ENCODE measurements around the gene FOXC2. TPM values are rescaled to one million over a fixed set of nuclear protein-coding genes. Genes with fewer than 3 reads are reported as not detected.

Gene FOXC2
- total and polyA plus RNA-seq, 2 donors (not counting 1 experiment from before 2014, with no cell fraction given), result 0.50 to 1.1 TPM

DNA sequence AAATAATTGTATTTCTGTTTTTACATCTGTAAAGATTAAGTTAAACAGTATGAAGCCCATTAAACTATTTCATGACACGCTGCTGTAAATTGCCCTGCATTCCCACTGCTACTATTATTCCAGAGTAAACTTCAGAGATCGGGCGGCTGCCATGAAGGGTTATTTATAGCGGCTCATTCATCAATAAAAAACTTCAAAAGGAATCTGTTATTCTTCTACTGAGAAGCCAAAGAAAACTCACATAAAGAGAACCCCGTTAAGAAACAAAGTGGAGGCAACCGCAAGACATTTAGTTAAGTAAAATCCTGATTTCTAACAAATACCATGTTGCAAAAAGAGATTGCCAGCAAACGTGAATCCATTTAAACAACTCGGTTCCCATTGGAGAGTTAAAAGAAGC is 28.1 kb downstream of the FOXC2 start:
- H3K27ac ChIP-seq (ENCODE audit: insufficient read depth, low read length), result no peak overlapping the region
- peaks cover 18% of the 10 kb centered on the region for H3K4me1 ChIP-seq (ENCODE audit: control insufficient read depth, extremely low read depth, insufficient read depth, low read length)
- H3K9me3 ChIP-seq (ENCODE audit: control insufficient read depth, insufficient read depth, low read depth, low read length), result no peaks in the 10 kb centered on the region
- H2AFZ ChIP-seq (ENCODE audit: low read length), result no peak overlapping the region
- no peaks in the 10 kb centered on the region for H3K27me3 ChIP-seq (ENCODE audit: control insufficient read depth, insufficient read depth, low read length)
- H3K4me2 ChIP-seq (ENCODE audit: extremely low read depth, insufficient read depth, low read length), result peak overlapping the region; percentile 9
- TF ChIP-seq EZH2 (IDR thresholded peaks at IDR 0.05; ENCODE audit: low read length, missing control alignments), result no peak
- TF ChIP-seq, protein P1, sequence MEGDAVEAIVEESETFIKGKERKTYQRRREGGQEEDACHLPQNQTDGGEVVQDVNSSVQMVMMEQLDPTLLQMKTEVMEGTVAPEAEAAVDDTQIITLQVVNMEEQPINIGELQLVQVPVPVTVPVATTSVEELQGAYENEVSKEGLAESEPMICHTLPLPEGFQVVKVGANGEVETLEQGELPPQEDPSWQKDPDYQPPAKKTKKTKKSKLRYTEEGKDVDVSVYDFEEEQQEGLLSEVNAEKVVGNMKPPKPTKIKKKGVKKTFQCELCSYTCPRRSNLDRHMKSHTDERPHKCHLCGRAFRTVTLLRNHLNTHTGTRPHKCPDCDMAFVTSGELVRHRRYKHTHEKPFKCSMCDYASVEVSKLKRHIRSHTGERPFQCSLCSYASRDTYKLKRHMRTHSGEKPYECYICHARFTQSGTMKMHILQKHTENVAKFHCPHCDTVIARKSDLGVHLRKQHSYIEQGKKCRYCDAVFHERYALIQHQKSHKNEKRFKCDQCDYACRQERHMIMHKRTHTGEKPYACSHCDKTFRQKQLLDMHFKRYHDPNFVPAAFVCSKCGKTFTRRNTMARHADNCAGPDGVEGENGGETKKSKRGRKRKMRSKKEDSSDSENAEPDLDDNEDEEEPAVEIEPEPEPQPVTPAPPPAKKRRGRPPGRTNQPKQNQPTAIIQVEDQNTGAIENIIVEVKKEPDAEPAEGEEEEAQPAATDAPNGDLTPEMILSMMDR (conservative IDR thresholded peaks at IDR 0.05 in 1 of 2, IDR thresholded peaks at IDR 0.05 in 1 of 2; ENCODE audit: low read depth in 1 of 2, low read length in 2 of 2), result no peak
- no peaks in the 10 kb centered on the region for H4K20me1 ChIP-seq (ENCODE audit: control insufficient read depth, extremely low read depth, insufficient read depth, low read length)
- no peaks in the 10 kb centered on the region for H3K36me3 ChIP-seq (ENCODE audit: control insufficient read depth, insufficient read depth, low read length)
- DNase-seq (ENCODE audit: low read depth in 2 of 2), result peak; percentile 39 to 78
- no peak overlapping the region for H3K4me3 ChIP-seq (replicated peaks in 1 of 4; ENCODE audit: control extremely low read depth in 1 of 4, insufficient read depth in 1 of 4, low read depth in 3 of 4, low read length in 4 of 4)
- no peaks in the 10 kb centered on the region for H3K79me2 ChIP-seq (ENCODE audit: control insufficient read depth, insufficient read depth, low read length)
- no peak overlapping the region for H3K9ac ChIP-seq (ENCODE audit: insufficient read depth, low read length)

DNA sequence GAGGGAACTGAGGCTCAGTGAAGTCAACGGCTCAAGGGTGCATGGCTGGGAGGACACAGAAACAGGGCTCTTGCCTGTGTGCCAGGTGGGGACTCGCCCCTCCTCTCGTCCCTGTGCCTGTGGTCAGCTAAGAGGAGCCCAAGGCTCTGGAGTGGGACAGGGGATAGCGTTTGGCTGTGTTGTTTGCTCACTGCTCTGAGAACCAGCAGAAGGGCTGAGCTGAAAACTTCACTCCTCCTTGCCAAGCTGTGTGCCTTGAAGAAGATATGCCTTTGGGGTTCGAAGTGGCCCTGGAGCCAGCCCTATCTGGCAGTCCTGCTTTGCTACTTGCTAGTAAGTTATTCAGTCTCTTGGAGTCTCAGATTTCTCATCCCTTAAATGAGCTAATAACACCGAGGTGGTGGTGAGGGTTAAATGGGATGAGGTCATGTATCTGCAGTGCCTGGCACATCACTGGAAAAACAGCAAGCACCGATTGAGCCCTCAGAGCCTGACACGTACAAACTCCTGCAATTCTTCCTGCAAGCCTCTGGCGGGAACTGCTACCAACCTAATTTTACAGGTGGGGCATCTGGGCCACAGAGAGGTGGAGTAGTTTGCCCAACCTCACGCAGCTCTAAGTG is 29.5 kb downstream of the FOXC2 start:
- no peak overlapping the region for H3K4me2 ChIP-seq (ENCODE audit: extremely low read depth, insufficient read depth, low read length)
- H3K27ac ChIP-seq (ENCODE audit: insufficient read depth, low read length), result no peak overlapping the region
- no peaks in the 10 kb centered on the region for H3K27me3 ChIP-seq (ENCODE audit: control insufficient read depth, insufficient read depth, low read length)
- peak in 1 of 2 donors; percentile 67 for DNase-seq (ENCODE audit: low read depth in 2 of 2)
- no peaks in the 10 kb centered on the region for H3K9me3 ChIP-seq (ENCODE audit: control insufficient read depth, insufficient read depth, low read depth, low read length)
- no peaks in the 10 kb centered on the region for H3K36me3 ChIP-seq (ENCODE audit: control insufficient read depth, insufficient read depth, low read length)
- no peaks in the 10 kb centered on the region for H3K79me2 ChIP-seq (ENCODE audit: control insufficient read depth, insufficient read depth, low read length)
- no peak overlapping the region for H3K9ac ChIP-seq (ENCODE audit: insufficient read depth, low read length)
- H4K20me1 ChIP-seq (ENCODE audit: control insufficient read depth, extremely low read depth, insufficient read depth, low read length), result no peaks in the 10 kb centered on the region
- TF ChIP-seq EZH2 (IDR thresholded peaks at IDR 0.05; ENCODE audit: low read length, missing control alignments), result no peak
- TF ChIP-seq, protein P1 (conservative IDR thresholded peaks at IDR 0.05 in 1 of 2, IDR thresholded peaks at IDR 0.05 in 1 of 2; ENCODE audit: low read depth in 1 of 2, low read length in 2 of 2), result no peak
- H3K4me3 ChIP-seq (replicated peaks in 1 of 4; ENCODE audit: control extremely low read depth in 1 of 4, insufficient read depth in 1 of 4, low read depth in 3 of 4, low read length in 4 of 4), result no peak overlapping the region
- H3K4me1 ChIP-seq (ENCODE audit: control insufficient read depth, extremely low read depth, insufficient read depth, low read length), result peaks cover 5% of the 10 kb centered on the region
- no peak overlapping the region for H2AFZ ChIP-seq (ENCODE audit: low read length)

DNA sequence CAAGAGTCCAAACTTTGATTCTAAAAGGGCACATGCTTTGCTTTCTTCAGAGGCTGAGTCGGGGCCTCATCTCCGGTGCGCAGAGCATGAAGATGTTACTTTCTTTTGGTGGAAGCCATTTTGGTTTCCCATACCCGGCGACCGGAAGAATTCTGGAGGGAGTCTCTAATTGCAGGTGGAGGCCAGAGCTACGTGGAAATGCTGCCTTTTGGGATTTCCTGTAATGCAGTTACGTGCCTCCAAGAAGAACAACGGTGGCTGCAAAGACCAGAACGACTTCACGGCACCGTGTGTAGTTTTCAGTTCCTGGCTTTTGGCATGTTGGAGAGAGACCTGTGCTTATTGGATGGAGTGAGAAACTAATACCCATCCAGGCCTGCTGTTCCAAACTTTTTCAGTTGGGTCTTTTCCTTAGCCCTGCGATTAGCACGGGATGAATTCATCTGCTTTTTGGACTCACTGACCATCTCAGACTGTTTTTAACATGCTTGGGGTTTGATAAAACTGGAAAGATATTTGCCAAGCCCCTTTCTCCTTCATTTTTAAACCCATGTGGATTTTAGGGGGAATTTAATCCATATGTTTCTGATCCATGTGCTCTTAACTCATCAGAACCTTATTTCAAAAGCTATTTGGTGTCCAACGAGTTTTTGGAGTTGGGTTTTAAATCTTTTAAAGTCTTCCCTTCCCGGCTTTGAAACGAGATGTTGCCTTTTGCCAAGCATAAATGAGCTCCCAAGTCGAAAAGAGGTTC is 30.7 kb downstream of the FOXC2 start:
- no peak overlapping the region for H2AFZ ChIP-seq (ENCODE audit: low read length)
- H3K4me2 ChIP-seq (ENCODE audit: extremely low read depth, insufficient read depth, low read length), result no peak overlapping the region
- H3K9me3 ChIP-seq (ENCODE audit: control insufficient read depth, insufficient read depth, low read depth, low read length), result no peaks in the 10 kb centered on the region
- no peaks in the 10 kb centered on the region for H4K20me1 ChIP-seq (ENCODE audit: control insufficient read depth, extremely low read depth, insufficient read depth, low read length)
- no peaks in the 10 kb centered on the region for H3K36me3 ChIP-seq (ENCODE audit: control insufficient read depth, insufficient read depth, low read length)
- DNase-seq (ENCODE audit: low read depth in 2 of 2), result no peak
- H3K79me2 ChIP-seq (ENCODE audit: control insufficient read depth, insufficient read depth, low read length), result no peaks in the 10 kb centered on the region
- peaks cover 5% of the 10 kb centered on the region for H3K4me1 ChIP-seq (ENCODE audit: control insufficient read depth, extremely low read depth, insufficient read depth, low read length)
- H3K9ac ChIP-seq (ENCODE audit: insufficient read depth, low read length), result no peak overlapping the region
- no peak overlapping the region for H3K4me3 ChIP-seq (replicated peaks in 1 of 4; ENCODE audit: control extremely low read depth in 1 of 4, insufficient read depth in 1 of 4, low read depth in 3 of 4, low read length in 4 of 4)
- no peaks in the 10 kb centered on the region for H3K27me3 ChIP-seq (ENCODE audit: control insufficient read depth, insufficient read depth, low read length)
- no peak for TF ChIP-seq EZH2 (IDR thresholded peaks at IDR 0.05; ENCODE audit: low read length, missing control alignments)
- TF ChIP-seq, protein P1 (conservative IDR thresholded peaks at IDR 0.05 in 1 of 2, IDR thresholded peaks at IDR 0.05 in 1 of 2; ENCODE audit: low read depth in 1 of 2, low read length in 2 of 2), result no peak
- no peak overlapping the region for H3K27ac ChIP-seq (ENCODE audit: insufficient read depth, low read length)
